Kidney glomerular epithelial cell (primary cell): ENCODE measurements around the gene WWOX.

ENCODE experiments used
- DNase-seq: peaks from one replicate; lab custom pipeline; 2025; lab: John Stamatoyannopoulos, UW

Gene WWOX

DNA sequence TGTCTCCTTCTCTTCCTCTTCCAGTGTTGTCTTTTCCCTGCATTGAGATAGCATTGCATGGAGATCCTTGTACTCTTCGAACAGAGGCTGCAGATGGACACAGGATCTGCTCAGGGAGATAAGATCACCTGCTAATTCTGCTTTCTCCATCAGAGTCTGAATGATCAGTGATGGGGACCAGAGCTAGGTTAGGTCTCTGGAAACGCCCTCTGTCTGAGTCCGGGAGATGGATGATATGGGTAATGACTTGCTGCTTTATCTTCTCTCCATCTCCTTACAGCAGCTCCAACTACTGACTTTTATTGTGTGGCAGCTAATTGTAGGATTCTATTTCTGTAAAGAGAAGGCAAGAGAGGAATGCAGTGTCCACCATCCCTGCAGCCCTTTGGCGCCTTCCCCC lies 435.6 kb downstream of the WWOX start:
- DNase-seq: no peak

- no peak for DNase-seq
Observed at GRCh38 chr16:78537511-78537910, 438.1 kb downstream of the WWOX start.

GRCh38 chr16:78538292-78538691 lies 438.8 kb downstream of the WWOX start:
- DNase-seq: no peak

GRCh38 chr16:78538919-78539318 lies 439.5 kb downstream of the WWOX start:
- no peak for DNase-seq

DNA sequence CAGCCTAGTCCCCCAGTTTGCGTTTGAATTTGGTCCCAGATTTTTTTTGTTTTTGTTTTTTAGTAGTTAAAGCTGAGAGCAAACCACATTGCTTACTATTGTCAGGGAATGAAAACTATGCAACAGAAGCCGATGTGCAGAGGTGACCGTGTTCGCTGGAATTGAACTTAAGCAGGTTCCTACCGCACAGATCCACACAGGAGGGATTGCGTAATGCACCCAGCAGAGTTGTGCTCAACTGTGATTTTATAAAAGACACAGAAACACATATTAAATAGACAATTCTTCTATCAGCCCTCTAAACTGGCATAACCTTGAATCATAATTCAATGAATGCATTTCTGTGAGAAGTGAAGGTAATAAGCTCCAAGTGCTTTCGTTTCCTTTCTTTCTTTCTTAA lies 443.0 kb downstream of the WWOX start:
- DNase-seq: no peak

- no peak for DNase-seq
Observed at GRCh38 chr16:78543023-78543422, 443.6 kb downstream of the WWOX start.

GRCh38 chr16:78549366-78549765 lies 449.9 kb downstream of the WWOX start:
- DNase-seq: no peak

DNA sequence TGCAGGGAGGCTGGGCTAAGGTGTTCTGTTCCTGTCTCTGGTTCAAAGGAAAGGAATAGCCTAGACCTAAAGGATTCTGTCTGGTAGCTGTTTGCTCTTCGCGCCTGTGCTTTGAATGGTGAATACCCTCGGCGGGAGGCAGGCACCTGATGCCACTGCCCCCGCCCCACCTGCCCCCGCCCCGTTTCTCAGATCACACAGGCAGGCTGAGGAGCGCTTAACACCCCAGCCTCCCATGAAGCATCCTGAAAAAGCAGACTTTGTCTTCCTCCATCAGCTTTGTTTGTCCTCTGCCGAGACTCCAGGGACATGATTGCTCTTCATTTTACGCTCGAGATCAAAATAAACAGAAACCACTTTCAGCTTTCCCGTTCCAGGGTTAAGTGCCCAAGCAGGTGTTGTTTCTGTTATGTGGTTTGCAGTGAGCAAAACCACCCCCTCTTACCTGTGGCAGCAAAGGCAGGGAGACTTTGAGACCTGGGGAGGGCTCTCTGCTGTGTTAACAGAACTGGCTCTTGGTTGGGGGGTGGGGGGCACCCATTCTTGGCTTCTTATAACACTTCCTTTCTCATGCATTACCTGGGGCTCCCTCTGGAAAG lies 452.1 kb downstream of the WWOX start:
- no peak for DNase-seq

DNA sequence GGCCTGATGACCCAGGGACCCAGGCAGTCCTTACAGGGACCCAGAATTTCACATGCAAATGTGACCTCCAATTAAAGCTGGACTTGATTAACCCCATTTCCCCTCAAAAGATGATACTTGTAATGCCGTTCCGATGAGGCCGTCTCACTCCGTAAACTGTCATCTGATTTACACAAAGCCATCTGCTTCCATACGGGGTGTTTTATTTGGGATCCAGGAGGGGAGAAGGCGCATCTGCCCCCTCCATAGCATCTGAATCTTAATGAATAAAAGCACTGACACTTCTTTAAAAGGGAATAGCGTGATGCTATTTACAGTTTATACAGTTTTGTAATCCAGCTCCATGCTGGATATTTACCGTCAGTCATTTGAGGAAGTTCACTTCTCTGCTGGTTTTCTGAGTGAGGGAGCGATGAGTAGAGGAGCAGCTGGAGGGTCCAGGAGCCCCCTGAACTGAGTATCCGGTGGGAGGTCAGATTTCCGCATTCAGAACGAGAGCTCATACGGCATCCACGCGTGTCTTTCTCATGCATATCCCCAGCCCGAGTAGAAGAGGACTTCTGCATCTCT lies 452.7 kb downstream of the WWOX start:
- no peak for DNase-seq

- no peak for DNase-seq
Observed at GRCh38 chr16:78552716-78553115, 453.3 kb downstream of the WWOX start.

- no peak for DNase-seq
Observed at GRCh38 chr16:78553268-78554039, 454.0 kb downstream of the WWOX start.

DNA sequence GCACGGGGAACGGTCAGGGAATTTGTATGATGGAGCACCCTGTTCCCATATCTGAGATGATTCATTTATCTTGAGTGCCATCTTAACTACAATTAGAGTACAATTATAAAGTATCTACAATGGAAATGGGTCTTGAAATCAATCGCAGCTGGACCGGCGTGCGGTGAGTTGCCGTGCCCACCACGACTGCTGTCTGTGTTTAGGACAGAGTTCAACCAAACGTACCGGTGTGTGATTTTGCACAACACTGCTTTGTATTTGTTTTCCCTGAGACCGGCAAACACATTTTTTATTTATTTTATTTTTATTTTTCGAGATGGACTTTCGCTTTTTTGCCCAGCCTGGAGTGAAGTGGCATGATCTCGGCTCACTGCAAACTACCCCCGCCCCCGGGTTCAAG lies 457.0 kb downstream of the WWOX start:
- no peak for DNase-seq

DNA sequence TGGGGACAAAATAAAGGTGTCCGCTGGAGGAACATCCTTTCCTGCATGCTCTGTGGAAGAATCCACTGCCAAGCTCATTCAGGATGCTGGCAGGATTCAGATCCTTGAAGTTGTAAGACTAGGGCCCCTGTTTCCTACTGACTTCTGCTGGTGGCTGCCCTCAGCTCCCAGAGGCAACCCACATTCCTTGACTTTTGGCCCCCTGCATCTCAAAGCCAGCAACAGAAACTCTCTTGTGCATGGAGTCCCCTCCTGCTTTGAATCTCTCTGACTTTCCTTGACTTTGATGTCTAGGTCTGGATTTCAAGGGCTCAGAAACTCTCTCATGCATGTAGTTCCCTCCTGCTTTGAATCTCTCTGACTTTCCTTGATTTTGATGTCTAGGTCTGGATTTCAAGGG lies 461.5 kb downstream of the WWOX start:
- DNase-seq: no peak

DNA sequence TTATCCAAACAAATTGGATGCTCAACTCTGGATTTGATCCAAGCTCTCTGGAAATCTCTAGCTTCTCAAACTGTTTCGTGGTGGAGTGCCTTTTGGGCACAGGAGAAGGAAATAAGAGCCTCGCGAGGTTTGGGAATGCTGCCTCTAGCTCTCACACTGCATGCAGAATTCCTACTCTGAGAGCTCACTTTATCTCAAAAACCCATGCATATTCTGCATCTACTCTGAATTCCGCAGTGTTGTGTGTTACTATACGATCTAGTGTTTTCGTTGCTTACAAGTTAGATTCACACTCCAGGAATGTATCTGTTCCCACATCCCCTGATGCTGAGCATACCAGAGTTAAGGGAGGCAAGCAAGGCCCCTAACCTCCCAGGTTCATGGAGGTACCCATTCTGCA lies 462.7 kb downstream of the WWOX start:
- DNase-seq: no peak

DNA sequence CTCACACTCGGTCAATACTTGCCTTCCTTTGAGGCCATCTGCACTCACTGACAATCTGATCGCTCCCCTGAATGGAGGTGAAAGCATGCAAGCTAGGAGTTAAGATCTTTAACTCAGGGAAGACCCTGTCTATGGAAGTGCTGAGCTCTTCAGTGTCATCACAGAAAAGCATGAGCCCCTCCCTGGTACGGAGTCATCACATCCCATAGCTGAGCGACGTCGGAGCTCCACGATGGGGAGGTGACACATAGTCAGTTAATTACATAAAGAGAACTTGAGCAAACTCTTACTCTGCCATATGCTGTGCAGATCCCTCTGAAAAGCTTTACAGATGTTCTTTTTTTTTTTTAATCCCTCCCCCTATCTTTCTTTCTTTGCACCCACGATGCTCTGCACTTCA lies 463.2 kb downstream of the WWOX start:
- DNase-seq: no peak

DNA sequence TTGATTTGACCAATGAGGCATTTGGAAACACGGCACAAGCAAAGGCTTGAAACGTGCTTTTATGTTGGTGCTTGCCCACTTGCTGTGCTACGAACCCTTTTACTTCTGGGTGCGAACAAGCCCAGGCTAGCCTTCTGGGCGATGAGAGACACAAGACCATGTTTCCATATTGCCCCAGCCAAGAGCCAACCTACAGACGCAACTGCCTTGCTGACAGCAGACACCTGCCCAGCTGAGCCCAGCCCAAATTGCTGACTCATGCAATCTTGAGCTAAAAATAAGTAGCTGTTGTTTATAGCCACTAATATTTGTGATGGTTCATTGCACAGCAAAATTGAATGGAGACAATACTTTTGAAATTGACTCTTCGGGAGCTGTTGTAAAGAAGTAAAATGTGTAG lies 464.5 kb downstream of the WWOX start:
- no peak for DNase-seq

- no peak for DNase-seq
Observed at GRCh38 chr16:78566397-78567073, 467.1 kb downstream of the WWOX start.

GRCh38 chr16:78570399-78571141 lies 471.1 kb downstream of the WWOX start:
- DNase-seq: no peak

GRCh38 chr16:78571434-78571833 lies 472.0 kb downstream of the WWOX start:
- no peak for DNase-seq

GRCh38 chr16:78571898-78572358 lies 472.5 kb downstream of the WWOX start:
- no peak for DNase-seq

GRCh38 chr16:78574571-78574970 lies 475.1 kb downstream of the WWOX start:
- DNase-seq: no peak

DNA sequence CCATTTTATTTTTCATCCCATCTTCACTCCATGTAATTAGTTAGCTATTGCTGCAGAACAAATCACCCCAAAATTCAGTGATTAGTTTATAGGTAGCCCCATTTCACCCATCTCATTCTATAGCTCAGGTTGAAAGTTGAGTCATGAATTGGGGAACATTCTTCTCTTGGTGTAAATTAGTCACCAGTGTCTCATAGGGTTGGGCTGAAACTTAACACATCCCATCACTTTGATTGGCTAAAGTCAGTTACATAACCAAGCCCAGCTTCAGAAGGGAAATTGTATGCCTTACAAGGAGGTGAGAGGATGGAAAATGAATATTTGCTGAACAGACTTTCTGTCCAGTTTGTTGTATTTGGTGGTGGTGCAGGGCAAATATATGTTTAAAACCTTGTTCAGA lies 477.5 kb downstream of the WWOX start:
- peak; percentile 6 for DNase-seq
